Bone marrow (tissue), 2 donors: ENCODE results near the gene PLXDC1.

ENCODE experiments used
- DNase-seq, 2 donors: peaks; one replicate each; lab custom pipeline; 2025; lab: John Stamatoyannopoulos, UW

Gene PLXDC1

GRCh38 chr17:39014044-39014794 lies 137.2 kb downstream of the PLXDC1 start:
- DNase-seq, result no peak
